B cell (primary cell): ENCODE measurements around the gene AIMP2. TPM values are rescaled to one million over a fixed set of nuclear protein-coding genes. Genes with fewer than 3 reads are reported as not detected.

Experiments used
- ATAC-seq: fragments of 200-7000 bp; cut with Tn5 transposase; one replicate; pipeline ENCODE4 v1.10.0; 2021; ENCODE audit warnings: low read depth, mild to moderate bottlenecking, moderate number of reproducible peaks, moderate library complexity
- CTCF ChIA-PET: fragments of 350-600 bp; sonication (Branson Sonifier 250); formaldehyde crosslinking; loops from one replicate; lab custom pipeline; 2021; ENCODE audit warnings: antibody characterized with exemption, inconsistent platforms; lab: Charles Lee
- POLR2A ChIA-PET: fragments of 350-600 bp; sonication (Branson Sonifier 250); formaldehyde crosslinking; loops from one replicate; lab custom pipeline; 2021; ENCODE audit warnings: antibody characterized with exemption; lab: Charles Lee
- DNase-seq: peaks from one replicate; pipeline ENCODE4 v3.0.0; 2013
- H2AFZ ChIP-seq: 2 replicates; pipeline ENCODE4 v1.6.1; 2012; ENCODE audit warnings: mild to moderate bottlenecking, low read depth, low read length; ENCODE audit not compliant: insufficient read depth, poor library complexity, severe bottlenecking
- H3K27ac ChIP-seq, 2 donors: 1 replicate in 1 of 2; 2 replicates in 1 of 2; pipeline ENCODE4 v1.5.1; 2012 to 2013; ENCODE audit warnings: low read length in 2 of 2, mild to moderate bottlenecking in 2 of 2, moderate library complexity in 1 of 2
- H3K27me3 ChIP-seq, 4 experiments: fragments of 200-600 bp in 1 of 4; sonication (generic) in 1 of 4; replicated peaks in 1 of 4; 1 replicate in 2 of 4; 2 replicates in 2 of 4; pipeline versions ENCODE4 v1.6.1 to v1.7.0; 2013 to 2016; ENCODE audit warnings: low read length in 3 of 4, mild to moderate bottlenecking in 2 of 4, mixed read lengths in 1 of 4, moderate library complexity in 1 of 4; ENCODE audit not compliant: insufficient read depth in 4 of 4, control insufficient read depth in 3 of 4; ENCODE audit errors: control extremely low read depth in 1 of 4
- H3K36me3 ChIP-seq, 2 experiments: replicated peaks in 1 of 2; 1 replicate in 1 of 2; 2 replicates in 1 of 2; pipeline versions ENCODE4 v1.6.1 to v1.7.1; 2013; ENCODE audit warnings: low read length in 1 of 2; ENCODE audit not compliant: insufficient read depth in 2 of 2, control insufficient read depth in 1 of 2; ENCODE audit errors: control extremely low read depth in 1 of 2, extremely low read depth in 1 of 2
- H3K4me1 ChIP-seq, 2 donors: fragments of 200-600 bp in 1 of 2; sonication (generic) in 1 of 2; 1 replicate in 1 of 2; 2 replicates in 1 of 2; pipeline versions ENCODE4 v1.5.1 to v1.6.1; 2013 to 2017; ENCODE audit warnings: low read length in 2 of 2; ENCODE audit not compliant: control insufficient read depth in 2 of 2, insufficient read depth in 2 of 2
- H3K4me2 ChIP-seq: replicated peaks from 2 replicates; pipeline ENCODE3; 2012; ENCODE audit warnings: mild to moderate bottlenecking, low read depth, low read length; ENCODE audit not compliant: poor library complexity, severe bottlenecking
- H3K4me3 ChIP-seq, 5 experiments: fragments of 200-600 bp in 1 of 5; sonication (generic) in 1 of 5; 1 replicate in 3 of 5; 2 replicates in 2 of 5; pipeline versions ENCODE4 v1.5.1 to v1.7.0; 2011 to 2016; ENCODE audit warnings: low read length in 4 of 5, mild to moderate bottlenecking in 4 of 5, low read depth in 2 of 5, control low read depth in 1 of 5, moderate library complexity in 1 of 5; ENCODE audit not compliant: insufficient read depth in 1 of 5; ENCODE audit errors: control extremely low read depth in 1 of 5, extremely low read depth in 1 of 5
- H3K79me2 ChIP-seq: fragments of 200-600 bp; sonication (generic); one replicate; pipeline ENCODE4 v1.6.0; 2016; ENCODE audit warnings: low read length; ENCODE audit not compliant: control insufficient read depth, insufficient read depth
- H3K9ac ChIP-seq: fragments of 200-600 bp; sonication (generic); 2 replicates; pipeline ENCODE4 v1.6.1; 2017; ENCODE audit warnings: mild to moderate bottlenecking, low read length, moderate library complexity
- H3K9me3 ChIP-seq, 3 donors: one replicate each; pipeline versions ENCODE4 v1.6.1 to v1.7.1; 2013; ENCODE audit warnings: low read length in 2 of 3; ENCODE audit not compliant: control insufficient read depth in 2 of 3, insufficient read depth in 1 of 3; ENCODE audit errors: control extremely low read depth in 1 of 3
- H4K20me1 ChIP-seq: 2 replicates; pipeline ENCODE4 v1.6.0; 2012; ENCODE audit warnings: mild to moderate bottlenecking, low read length; ENCODE audit not compliant: insufficient read depth, control insufficient read depth, poor library complexity, severe bottlenecking
- H3K27ac Mint-ChIP-seq: one replicate; pipeline ENCODE4 v1.8.0; 2021; ENCODE audit warnings: mixed read lengths
- H3K27me3 Mint-ChIP-seq: one replicate; pipeline ENCODE4 v1.8.0; 2021; ENCODE audit warnings: mixed read lengths
- H3K4me1 Mint-ChIP-seq: one replicate; pipeline ENCODE4 v1.8.0; 2021; ENCODE audit warnings: mixed read lengths
- H3K4me3 Mint-ChIP-seq: one replicate; pipeline ENCODE4 v1.8.0; 2021; ENCODE audit warnings: mixed read lengths
- H3K9me3 Mint-ChIP-seq: one replicate; pipeline ENCODE4 v1.8.0; 2022; ENCODE audit warnings: mixed read lengths; ENCODE audit not compliant: insufficient read depth
- CTCF ChIP-seq: fragments of 200-600 bp; IDR thresholded peaks from one replicate; pipeline ENCODE4 v1.8.0; 2022; ENCODE audit warnings: antibody characterized with exemption, mild to moderate bottlenecking
- EZH2 ChIP-seq: IDR thresholded peaks from 2 replicates; pipeline ENCODE4 v1.6.1; 2012; ENCODE audit warnings: borderline replicate concordance, low read depth, mild to moderate bottlenecking, moderate library complexity, low read length; ENCODE audit not compliant: insufficient read depth, poor library complexity, severe bottlenecking
- WGBS: methylation state at CpG from one replicate; pipeline ENCODE4 v1.1.5; 2013; ENCODE audit warnings: missing lambda C conversion rate; ENCODE audit not compliant: insufficient coverage; 5-methylcytosine and 5-hydroxymethylcytosine counted together
- intact Hi-C: fragments of 100-400 bp; cut with micrococcal nuclease; formaldehyde crosslinking; loops from one replicate; pipeline ENCODE4 v1.10.0; 2022
- polyA plus RNA-seq: library from polyadenylated mRNA; depleted of rRNA; stranded (reverse); fragments of >200 nt; gene quantifications from 2 replicates; pipeline ENCODE4 v1.2.3, GENCODE V29; 2012
- total RNA-seq, 2 donors: library from RNA; stranded (reverse); fragments of 120-200 nt in 1 of 2; gene quantifications; 1 replicate in 1 of 2; 2 replicates in 1 of 2; pipeline versions ENCODE4 v1.2.3 to v1.2.4, GENCODE V29; 2013 to 2022

Gene AIMP2
- total and polyA plus RNA-seq, 2 donors (not counting 1 experiment from before 2014, with no cell fraction given) = 11.7 to 14.0 TPM

- no peaks in the 10 kb centered on the region for H4K20me1 ChIP-seq
- Mint-ChIP-seq H3K27ac (no peak overlapping the region), H3K4me3 (no peak overlapping the region), H3K4me1 (peaks cover 2% of the 10 kb centered on the region), H3K9me3 (no peaks in the 10 kb centered on the region), H3K27me3 (no peaks in the 10 kb centered on the region)
- ATAC-seq (peak; percentile 67), DNase-seq (peak; percentile 74)
- no peak overlapping the region for H2AFZ ChIP-seq
- no peaks in the 10 kb centered on the region for H3K4me1 ChIP-seq
- H3K27me3 ChIP-seq = no peaks in the 10 kb centered on the region
- H3K9me3 ChIP-seq = no peaks in the 10 kb centered on the region
- TF ChIP-seq EZH2 (no peak), CTCF (peak; percentile 77)
- no peak overlapping the region for H3K4me2 ChIP-seq
- 80% methylated on average over 1 of the region's 10 CpGs for WGBS
- no peak overlapping the region for H3K27ac ChIP-seq
- H3K9ac ChIP-seq = no peak overlapping the region
- CTCF ChIA-PET = interaction anchor here (0.6 to 7.4 kb wide), 33 partner anchors 11 to 593 kb away, joined by 3 to 121 read pairs (median 4); partner anchors contain the start of genes AIMP2 and PMS2
- no peaks in the 10 kb centered on the region for H3K79me2 ChIP-seq
- intact Hi-C loops = loop anchor here (1.0 kb wide), 4 partner anchors 12 to 438 kb away; partner anchors contain the start of genes AIMP2 and PMS2
- no peak overlapping the region for H3K4me3 ChIP-seq
- H3K36me3 ChIP-seq = peaks cover 5 to 25% of the 10 kb centered on the region in 2 experiments
- POLR2A ChIA-PET = interaction anchor here (0.6 kb wide), 1 partner anchor 362 kb away, joined by 7 read pairs; no protein-coding TSS in a partner anchor
Observed at GRCh38 chr7:5997210-5997808, 11.8 kb upstream of the AIMP2 start.

- H3K4me3 ChIP-seq = no peak overlapping the region
- no peaks in the 10 kb centered on the region for H3K9me3 Mint-ChIP-seq
- H3K79me2 ChIP-seq = peaks cover 48% of the 10 kb centered on the region
- peaks cover 3 to 9% of the 10 kb centered on the region in 2 donors for H3K4me1 ChIP-seq
- no peaks in the 10 kb centered on the region for H3K27me3 ChIP-seq
- TF ChIP-seq EZH2 = no peak
- no peak for TF ChIP-seq CTCF
- peaks cover 28% of the 10 kb centered on the region for H3K4me1 Mint-ChIP-seq
- H3K27me3 Mint-ChIP-seq = no peaks in the 10 kb centered on the region
- peaks cover 4% of the 10 kb centered on the region for H4K20me1 ChIP-seq
- no peak overlapping the region for H3K27ac ChIP-seq
- 100% methylated on average over 1 of the region's 4 CpGs for WGBS
- POLR2A ChIA-PET = no interaction called here
- H3K9me3 ChIP-seq = no peaks in the 10 kb centered on the region
- intact Hi-C loops = no loop called here
- H3K27ac Mint-ChIP-seq = peak overlapping the region; percentile 4
- no peak overlapping the region for H3K9ac ChIP-seq
- ATAC-seq = no peak
- H2AFZ ChIP-seq = no peak overlapping the region
- CTCF ChIA-PET = interaction anchor here (1.4 to 3.6 kb wide), 3 partner anchors 10 to 316 kb away, joined by 3 to 29 read pairs (median 4); no protein-coding TSS in a partner anchor
- H3K4me2 ChIP-seq = no peak overlapping the region
- no peak for DNase-seq
- H3K4me3 Mint-ChIP-seq = peak overlapping the region; percentile 24
- H3K36me3 ChIP-seq = peaks cover 0 to 9% of the 10 kb centered on the region in 2 experiments
Observed at GRCh38 chr7:6007386-6007785, 1.7 kb upstream of the AIMP2 start.
